ENCODE measurements around the gene BUD13.

Gene BUD13

DNA sequence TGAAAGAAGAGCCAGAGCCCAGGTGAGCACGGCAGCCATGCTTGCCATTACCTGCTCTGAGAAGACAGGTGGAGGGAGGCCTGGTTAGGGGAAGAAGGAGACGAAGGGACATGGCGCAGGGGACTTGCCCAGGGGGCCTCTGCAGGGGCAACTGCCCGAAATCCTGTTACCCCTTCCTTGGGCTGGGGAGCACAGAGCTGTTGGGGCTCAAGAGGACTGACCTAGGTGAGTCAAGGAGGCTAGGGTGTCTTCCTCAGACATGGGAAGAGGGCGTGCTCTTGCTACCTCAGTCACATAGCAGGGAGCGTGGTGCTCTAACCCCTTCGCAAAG lies 19.0 kb upstream of the BUD13 start, which contains the start of gene APOA5:
APOA5 (minus strand) TSS at position 67 of the 331 bp plus-strand sequence; CDS start at position 48, 19 bp downstream.
- no peak within 1 kb of the TSS for H3K27ac Mint-ChIP-seq
- H3K36me3 Mint-ChIP-seq (ENCODE audit: low read depth) = no peaks in the 10 kb centered on the region
- peaks cover 31% of the 10 kb centered on the region for H3K27me3 Mint-ChIP-seq (ENCODE audit: low read depth, poor library complexity)
- H3K4me3 Mint-ChIP-seq = peak within 1 kb of the TSS; percentile 39
- no peak for DNase-seq
- TF ChIP-seq, protein P1, sequence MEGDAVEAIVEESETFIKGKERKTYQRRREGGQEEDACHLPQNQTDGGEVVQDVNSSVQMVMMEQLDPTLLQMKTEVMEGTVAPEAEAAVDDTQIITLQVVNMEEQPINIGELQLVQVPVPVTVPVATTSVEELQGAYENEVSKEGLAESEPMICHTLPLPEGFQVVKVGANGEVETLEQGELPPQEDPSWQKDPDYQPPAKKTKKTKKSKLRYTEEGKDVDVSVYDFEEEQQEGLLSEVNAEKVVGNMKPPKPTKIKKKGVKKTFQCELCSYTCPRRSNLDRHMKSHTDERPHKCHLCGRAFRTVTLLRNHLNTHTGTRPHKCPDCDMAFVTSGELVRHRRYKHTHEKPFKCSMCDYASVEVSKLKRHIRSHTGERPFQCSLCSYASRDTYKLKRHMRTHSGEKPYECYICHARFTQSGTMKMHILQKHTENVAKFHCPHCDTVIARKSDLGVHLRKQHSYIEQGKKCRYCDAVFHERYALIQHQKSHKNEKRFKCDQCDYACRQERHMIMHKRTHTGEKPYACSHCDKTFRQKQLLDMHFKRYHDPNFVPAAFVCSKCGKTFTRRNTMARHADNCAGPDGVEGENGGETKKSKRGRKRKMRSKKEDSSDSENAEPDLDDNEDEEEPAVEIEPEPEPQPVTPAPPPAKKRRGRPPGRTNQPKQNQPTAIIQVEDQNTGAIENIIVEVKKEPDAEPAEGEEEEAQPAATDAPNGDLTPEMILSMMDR (IDR thresholded peaks at IDR 0.05) = no peak
- no peaks in the 10 kb centered on the region for H3K9me3 Mint-ChIP-seq
- peaks cover 29% of the 10 kb centered on the region for H3K4me1 Mint-ChIP-seq

DNA sequence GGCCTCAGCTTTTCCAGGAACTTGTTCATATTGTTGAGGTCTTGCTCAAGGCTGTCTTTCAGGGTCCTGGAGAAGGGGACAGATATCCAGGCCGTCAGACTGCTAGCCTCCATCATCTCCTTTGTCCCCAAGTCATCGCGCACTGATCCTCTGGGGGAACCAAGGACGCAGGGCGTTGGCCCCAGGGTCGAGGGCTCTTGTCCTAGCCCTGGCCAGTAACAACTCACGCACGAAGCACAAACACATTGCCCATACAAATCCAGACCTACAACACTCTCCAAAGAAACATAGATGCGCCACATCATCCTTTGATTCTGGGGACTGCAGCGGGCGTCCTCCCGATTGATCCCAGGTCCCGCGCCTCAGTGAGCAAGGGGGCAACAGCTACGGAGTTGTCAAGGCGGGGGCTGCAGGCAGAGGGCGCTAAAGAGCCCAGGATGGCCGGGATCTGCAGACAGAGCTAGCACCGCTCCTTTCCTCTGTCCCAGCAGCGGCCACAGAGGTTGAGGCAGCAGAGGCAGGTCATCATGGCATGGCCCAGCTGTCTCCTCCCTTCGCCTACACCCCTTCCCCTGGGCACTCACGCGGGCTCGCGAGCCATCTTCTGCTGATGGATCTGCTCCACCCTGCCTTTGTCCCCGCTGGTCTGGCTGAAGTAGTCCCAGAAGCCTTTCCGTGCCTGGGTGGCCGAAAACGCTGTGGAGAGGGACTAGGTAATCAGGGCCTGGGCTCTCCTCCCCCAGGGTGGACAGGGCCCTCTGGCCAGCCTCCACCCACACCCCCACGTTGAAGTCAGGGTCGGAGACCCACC lies 18.4 kb upstream of the BUD13 start:
- Mint-ChIP-seq H3K4me3 (peak overlapping the region; percentile 39), H3K27ac (no peak overlapping the region), H3K4me1 (peaks cover 35% of the 10 kb centered on the region), H3K36me3 (ENCODE audit: low read depth) (peaks cover 3% of the 10 kb centered on the region), H3K27me3 (ENCODE audit: low read depth, poor library complexity) (peaks cover 27% of the 10 kb centered on the region), H3K9me3 (no peaks in the 10 kb centered on the region)
- peak; percentile 92 for DNase-seq
- TF ChIP-seq, protein P1 (IDR thresholded peaks at IDR 0.05) = peak; percentile 89

- H3K4me3 Mint-ChIP-seq = peak overlapping the region; percentile 25
- H3K27ac Mint-ChIP-seq = no peak overlapping the region
- peaks cover 36% of the 10 kb centered on the region for H3K4me1 Mint-ChIP-seq
- DNase-seq = no peak
- H3K9me3 Mint-ChIP-seq = no peaks in the 10 kb centered on the region
- H3K27me3 Mint-ChIP-seq (ENCODE audit: low read depth, poor library complexity) = peaks cover 27% of the 10 kb centered on the region
- TF ChIP-seq, protein P1 (IDR thresholded peaks at IDR 0.05) = no peak
- peaks cover 11% of the 10 kb centered on the region for H3K36me3 Mint-ChIP-seq (ENCODE audit: low read depth)
Observed at GRCh38 chr11:116790167-116791001, 17.6 kb upstream of the BUD13 start.

DNA sequence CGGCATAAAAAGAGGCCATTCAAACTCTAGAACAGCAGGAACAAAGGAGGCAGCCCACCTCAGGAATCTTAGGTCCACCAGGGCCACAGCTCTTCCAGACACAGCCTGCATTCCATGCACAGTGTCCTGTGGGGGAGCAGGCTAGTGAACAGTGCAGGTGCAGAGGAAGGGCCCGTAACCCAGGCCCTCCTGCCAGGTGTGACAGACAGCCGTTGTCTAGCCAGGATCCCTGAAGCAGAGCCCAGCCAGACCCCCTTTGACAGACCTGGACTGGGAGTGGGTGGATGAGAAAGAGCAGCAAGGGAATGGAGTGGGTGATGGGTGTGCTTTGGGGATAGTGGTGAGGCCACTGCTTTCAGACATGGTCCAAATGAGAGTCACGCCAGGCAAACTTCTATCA lies 16.2 kb upstream of the BUD13 start:
- peaks cover 25% of the 10 kb centered on the region for H3K27me3 Mint-ChIP-seq (ENCODE audit: low read depth, poor library complexity)
- H3K9me3 Mint-ChIP-seq = no peaks in the 10 kb centered on the region
- DNase-seq = no peak
- peaks cover 36% of the 10 kb centered on the region for H3K4me1 Mint-ChIP-seq
- H3K27ac Mint-ChIP-seq = no peak overlapping the region
- H3K4me3 Mint-ChIP-seq = peak overlapping the region; percentile 95
- TF ChIP-seq, protein P1 (IDR thresholded peaks at IDR 0.05) = no peak
- H3K36me3 Mint-ChIP-seq (ENCODE audit: low read depth) = peaks cover 25% of the 10 kb centered on the region

GRCh38 chr11:116788534-116788933 lies 15.7 kb upstream of the BUD13 start:
- Mint-ChIP-seq H3K9me3 (no peaks in the 10 kb centered on the region), H3K4me3 (peak overlapping the region; percentile 95), H3K36me3 (ENCODE audit: low read depth) (peaks cover 27% of the 10 kb centered on the region), H3K27me3 (ENCODE audit: low read depth, poor library complexity) (peaks cover 25% of the 10 kb centered on the region), H3K4me1 (peaks cover 36% of the 10 kb centered on the region), H3K27ac (no peak overlapping the region)
- TF ChIP-seq, protein P1 (IDR thresholded peaks at IDR 0.05) = no peak
- no peak for DNase-seq
